ENCODE results near the gene TRIP10.

TRIP10 gene

GRCh38 chr19:6788896-6789295, 49.4 kb downstream of the TRIP10 start:
- ATAC-seq, result no peak
- TF ChIP-seq BACH2 (CRISPR knock-in tag; IDR thresholded peaks at IDR 0.05; ENCODE audit: borderline replicate concordance) (no peak), ZNF8 (CRISPR knock-in tag; IDR thresholded peaks at IDR 0.05) (no peak), ZFP3 (CRISPR knock-in tag; IDR thresholded peaks at IDR 0.05) (no peak), CSDC2 (CRISPR knock-in tag; IDR thresholded peaks at IDR 0.05) (no peak), SNAI2 (CRISPR knock-in tag; IDR thresholded peaks at IDR 0.05) (no peak), ISL1 (CRISPR knock-in tag; IDR thresholded peaks at IDR 0.05) (no peak), TOX (CRISPR knock-in tag; IDR thresholded peaks at IDR 0.05; ENCODE audit: borderline replicate concordance) (no peak), PATZ1 (CRISPR knock-in tag; IDR thresholded peaks at IDR 0.05; ENCODE audit: borderline replicate concordance) (no peak), ESRRG (CRISPR knock-in tag; IDR thresholded peaks at IDR 0.05) (no peak), ZNF565 (CRISPR knock-in tag; conservative IDR thresholded peaks at IDR 0.05; ENCODE audit: low read depth) (no peak), TCF4 (CRISPR knock-in tag; IDR thresholded peaks at IDR 0.05; ENCODE audit: borderline replicate concordance) (no peak), ZC3H10 (CRISPR knock-in tag; IDR thresholded peaks at IDR 0.05) (no peak), ZFP30 (CRISPR knock-in tag; IDR thresholded peaks at IDR 0.05) (no peak), ARNTL (CRISPR knock-in tag; IDR thresholded peaks at IDR 0.05; ENCODE audit: borderline replicate concordance, low read depth) (no peak), PPARA (CRISPR knock-in tag; IDR thresholded peaks at IDR 0.05; ENCODE audit: borderline replicate concordance) (no peak), CSRNP3 (CRISPR knock-in tag; IDR thresholded peaks at IDR 0.05) (no peak), ZNF70 (CRISPR knock-in tag; IDR thresholded peaks at IDR 0.05) (no peak), GLIS3 (CRISPR knock-in tag; IDR thresholded peaks at IDR 0.05) (no peak), OSR1 (CRISPR knock-in tag; IDR thresholded peaks at IDR 0.05) (no peak)
- TF ChIP-seq, protein P1, sequence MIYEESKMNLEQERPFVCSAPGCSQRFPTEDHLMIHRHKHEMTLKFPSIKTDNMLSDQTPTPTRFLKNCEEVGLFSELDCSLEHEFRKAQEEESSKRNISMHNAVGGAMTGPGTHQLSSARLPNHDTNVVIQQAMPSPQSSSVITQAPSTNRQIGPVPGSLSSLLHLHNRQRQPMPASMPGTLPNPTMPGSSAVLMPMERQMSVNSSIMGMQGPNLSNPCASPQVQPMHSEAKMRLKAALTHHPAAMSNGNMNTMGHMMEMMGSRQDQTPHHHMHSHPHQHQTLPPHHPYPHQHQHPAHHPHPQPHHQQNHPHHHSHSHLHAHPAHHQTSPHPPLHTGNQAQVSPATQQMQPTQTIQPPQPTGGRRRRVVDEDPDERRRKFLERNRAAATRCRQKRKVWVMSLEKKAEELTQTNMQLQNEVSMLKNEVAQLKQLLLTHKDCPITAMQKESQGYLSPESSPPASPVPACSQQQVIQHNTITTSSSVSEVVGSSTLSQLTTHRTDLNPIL (CRISPR knock-in tag; IDR thresholded peaks at IDR 0.05; ENCODE audit: low read depth), result no peak

DNA sequence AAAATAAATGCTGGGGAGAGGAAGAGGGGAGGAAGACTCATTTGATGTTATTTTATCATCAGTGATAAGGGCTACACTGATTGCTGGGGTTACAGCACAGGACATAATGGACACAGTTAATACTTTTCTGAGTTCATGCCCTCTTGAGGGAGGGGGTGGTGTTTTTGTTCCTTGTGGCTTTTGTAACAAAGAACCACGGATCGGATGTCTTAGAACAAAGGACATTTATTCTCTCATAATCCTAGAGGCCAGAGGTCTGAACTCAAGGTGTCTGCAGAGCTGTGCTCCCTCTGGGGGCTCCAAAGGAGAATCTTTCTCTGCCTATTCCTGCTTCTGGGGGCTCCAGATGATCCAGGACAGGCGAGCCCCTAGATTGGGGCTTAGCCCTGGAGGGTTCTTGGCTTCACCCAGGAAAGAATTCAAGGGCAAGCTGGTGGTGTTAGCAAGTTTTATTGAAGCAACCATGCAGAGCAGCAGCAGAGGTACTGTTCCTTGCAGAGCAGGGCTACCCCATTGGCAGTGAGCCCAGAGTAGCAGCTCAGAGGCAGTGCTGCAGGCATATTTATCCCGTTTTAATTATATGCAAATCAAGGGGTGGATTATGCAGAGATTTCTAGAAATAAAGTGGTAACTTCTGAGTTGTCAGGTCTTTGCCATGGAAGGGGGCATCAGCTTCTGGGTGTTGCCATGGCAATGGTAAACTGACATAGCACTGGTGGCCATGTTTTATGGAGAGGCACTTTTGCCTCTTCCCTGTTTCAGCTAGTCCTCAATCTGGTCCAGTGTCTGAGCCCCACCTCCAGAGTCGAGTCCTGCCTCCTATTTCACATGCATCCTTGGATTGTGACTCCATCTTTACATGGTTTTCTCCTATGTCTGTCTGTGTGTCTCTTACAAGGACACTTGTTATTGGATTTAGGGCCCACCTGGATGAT, 51.0 kb downstream of the TRIP10 start:
- ATAC-seq, result no peak
- no peak for TF ChIP-seq SNAI2 (CRISPR knock-in tag; IDR thresholded peaks at IDR 0.05)
- no peak for TF ChIP-seq ZC3H10 (CRISPR knock-in tag; IDR thresholded peaks at IDR 0.05)
- TF ChIP-seq OSR1 (CRISPR knock-in tag; IDR thresholded peaks at IDR 0.05), result no peak
- TF ChIP-seq ESRRG (CRISPR knock-in tag; IDR thresholded peaks at IDR 0.05), result no peak
- no peak for TF ChIP-seq TOX (CRISPR knock-in tag; IDR thresholded peaks at IDR 0.05; ENCODE audit: borderline replicate concordance)
- no peak for TF ChIP-seq ZNF8 (CRISPR knock-in tag; IDR thresholded peaks at IDR 0.05)
- no peak for TF ChIP-seq ZFP3 (CRISPR knock-in tag; IDR thresholded peaks at IDR 0.05)
- TF ChIP-seq ZNF70 (CRISPR knock-in tag; IDR thresholded peaks at IDR 0.05), result no peak
- TF ChIP-seq ZNF565 (CRISPR knock-in tag; conservative IDR thresholded peaks at IDR 0.05; ENCODE audit: low read depth), result no peak
- no peak for TF ChIP-seq TCF4 (CRISPR knock-in tag; IDR thresholded peaks at IDR 0.05; ENCODE audit: borderline replicate concordance)
- TF ChIP-seq ZFP30 (CRISPR knock-in tag; IDR thresholded peaks at IDR 0.05), result no peak
- no peak for TF ChIP-seq ISL1 (CRISPR knock-in tag; IDR thresholded peaks at IDR 0.05)
- no peak for TF ChIP-seq GLIS3 (CRISPR knock-in tag; IDR thresholded peaks at IDR 0.05)
- no peak for TF ChIP-seq PATZ1 (CRISPR knock-in tag; IDR thresholded peaks at IDR 0.05; ENCODE audit: borderline replicate concordance)
- TF ChIP-seq CSDC2 (CRISPR knock-in tag; IDR thresholded peaks at IDR 0.05), result no peak
- TF ChIP-seq, protein P1 (CRISPR knock-in tag; IDR thresholded peaks at IDR 0.05; ENCODE audit: low read depth), result no peak
- no peak for TF ChIP-seq TSHZ2 (CRISPR knock-in tag; IDR thresholded peaks at IDR 0.05)
